ELF-1 (cell line): Measurements from ENCODE around the gene ADCY1.
"Not testable (repeated sequence)": the region's sequence is repeated elsewhere in the genome, so short reads cannot be mapped to it uniquely, and the experiment has no call there.

Experiments used
- DNase-seq: peaks from one replicate; pipeline ENCODE4 v3.0.0-alpha.2; 2016; ENCODE audit warnings: low read depth, low spot score

The ADCY1 gene

DNA sequence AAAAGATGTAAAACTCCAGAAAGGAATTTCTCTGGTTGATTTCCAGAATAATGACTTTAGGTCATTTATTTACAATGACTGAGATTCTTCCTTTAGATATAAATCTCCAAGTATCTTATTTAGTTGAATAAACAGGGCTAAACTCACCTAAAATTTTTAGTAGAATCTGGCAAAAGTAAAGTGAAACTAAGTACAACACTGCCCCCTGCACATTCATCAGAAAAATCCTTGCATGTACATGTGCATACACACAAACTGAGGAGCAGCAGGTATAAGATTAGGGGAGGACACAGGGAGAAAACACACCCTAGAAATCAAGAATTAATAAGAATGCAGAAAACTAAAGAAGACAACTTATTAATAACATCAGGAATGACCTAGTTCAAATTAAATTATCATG is 174.8 kb downstream of the ADCY1 start:
- DNase-seq: not testable (repeated sequence)

DNA sequence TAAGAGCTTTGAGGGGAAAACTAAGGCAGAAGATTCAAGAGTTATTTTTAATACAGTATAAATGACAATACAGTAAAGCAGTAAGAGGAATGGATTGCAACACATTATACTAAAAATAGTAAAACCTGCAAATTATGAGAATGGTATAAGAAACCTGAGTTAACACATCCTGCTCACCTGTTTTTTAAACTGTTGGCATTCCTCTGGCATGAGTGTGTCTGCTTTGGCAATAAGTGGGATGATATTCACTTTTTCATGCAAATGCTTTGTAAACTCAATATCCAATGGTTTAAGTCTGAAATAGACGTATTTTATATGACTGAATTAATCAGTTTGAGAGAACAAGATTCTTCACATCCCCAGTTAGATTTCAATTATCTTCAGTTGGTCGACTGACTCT is 177.2 kb downstream of the ADCY1 start:
- DNase-seq: not testable (repeated sequence)

DNA sequence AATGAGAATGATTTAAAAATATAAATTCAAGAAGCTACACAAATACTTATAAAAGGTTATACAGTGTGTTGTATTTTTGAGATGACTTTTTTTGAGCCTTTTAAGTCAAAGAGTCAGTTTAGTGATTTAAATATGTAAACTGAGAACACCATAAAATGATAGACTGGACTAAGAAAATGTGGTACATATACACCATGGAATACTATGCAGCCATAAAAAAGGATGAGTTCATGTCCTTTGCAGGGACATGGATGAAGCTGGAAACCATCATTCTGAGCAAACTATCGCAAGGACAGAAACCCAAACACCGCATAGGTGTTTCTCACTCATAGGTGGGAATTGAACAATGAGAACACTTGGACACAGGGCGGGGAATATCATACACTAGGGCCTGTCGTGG is 182.2 kb downstream of the ADCY1 start:
- DNase-seq: not testable (repeated sequence)

DNA sequence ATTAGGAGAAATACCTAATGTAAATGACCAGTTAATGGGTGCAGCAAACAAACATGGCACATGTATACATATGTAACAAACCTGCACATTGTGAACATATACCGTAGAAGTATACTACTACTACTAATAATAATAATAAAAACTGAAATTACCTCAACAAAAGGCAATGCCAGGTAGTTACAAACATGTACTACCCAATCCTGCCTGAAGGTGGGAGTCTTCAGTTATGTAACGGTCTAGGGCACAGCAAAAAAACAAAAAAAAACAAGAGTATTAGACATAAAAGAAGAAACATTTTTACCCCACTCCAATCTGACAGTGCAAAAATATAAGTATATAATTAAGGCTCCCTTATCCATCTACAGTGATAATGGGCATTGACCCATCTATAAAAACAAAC is 182.6 kb downstream of the ADCY1 start:
- not testable (repeated sequence) for DNase-seq

DNA sequence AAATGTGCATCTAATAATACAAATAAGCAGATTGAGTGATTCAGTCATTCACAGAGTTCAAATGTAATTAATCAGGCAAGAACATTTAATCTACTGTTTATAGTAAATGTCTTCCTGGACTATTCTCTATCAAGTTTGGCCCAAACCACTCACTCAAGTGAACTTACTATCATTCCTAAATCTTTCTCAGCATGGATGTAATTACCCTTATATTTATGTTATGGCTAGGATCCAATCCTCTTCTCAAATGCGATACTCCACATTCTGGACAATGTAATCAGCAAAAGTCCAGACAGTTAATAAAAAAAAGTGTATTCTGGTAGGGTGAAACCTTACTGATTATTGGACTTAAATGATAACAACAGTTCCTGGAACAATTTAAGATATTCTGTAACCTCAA is 185.3 kb downstream of the ADCY1 start:
- not testable (repeated sequence) for DNase-seq

DNA sequence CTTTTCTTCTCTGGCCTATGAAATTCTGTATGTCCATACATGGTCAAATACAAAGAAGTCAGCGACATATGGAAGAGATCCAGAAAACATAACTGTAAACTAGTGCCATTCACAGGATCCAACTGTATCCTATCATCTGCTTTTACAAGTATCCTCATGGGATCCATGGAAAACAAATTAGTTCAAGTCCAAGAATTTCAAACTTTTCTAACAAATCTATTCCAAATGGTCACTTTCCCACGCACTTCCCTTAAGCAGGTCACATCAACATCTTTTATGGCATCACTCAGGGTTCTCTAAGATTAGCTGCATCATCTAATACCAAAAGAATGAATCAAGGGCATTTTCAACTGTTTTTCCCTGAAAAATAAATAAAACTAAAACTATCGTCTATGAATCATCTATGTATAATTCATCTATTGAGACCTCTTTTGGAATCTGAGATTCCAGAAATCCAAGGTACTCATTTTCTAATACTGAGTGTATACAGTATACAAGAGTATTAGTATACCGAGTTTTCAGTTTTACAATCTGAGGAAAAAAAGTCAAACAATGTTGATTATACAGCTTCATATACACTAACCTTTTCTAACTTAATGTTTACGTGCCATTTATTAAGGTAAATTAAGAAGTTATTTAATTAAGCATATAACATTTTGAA is 187.5 kb downstream of the ADCY1 start:
- DNase-seq: not testable (repeated sequence)

DNA sequence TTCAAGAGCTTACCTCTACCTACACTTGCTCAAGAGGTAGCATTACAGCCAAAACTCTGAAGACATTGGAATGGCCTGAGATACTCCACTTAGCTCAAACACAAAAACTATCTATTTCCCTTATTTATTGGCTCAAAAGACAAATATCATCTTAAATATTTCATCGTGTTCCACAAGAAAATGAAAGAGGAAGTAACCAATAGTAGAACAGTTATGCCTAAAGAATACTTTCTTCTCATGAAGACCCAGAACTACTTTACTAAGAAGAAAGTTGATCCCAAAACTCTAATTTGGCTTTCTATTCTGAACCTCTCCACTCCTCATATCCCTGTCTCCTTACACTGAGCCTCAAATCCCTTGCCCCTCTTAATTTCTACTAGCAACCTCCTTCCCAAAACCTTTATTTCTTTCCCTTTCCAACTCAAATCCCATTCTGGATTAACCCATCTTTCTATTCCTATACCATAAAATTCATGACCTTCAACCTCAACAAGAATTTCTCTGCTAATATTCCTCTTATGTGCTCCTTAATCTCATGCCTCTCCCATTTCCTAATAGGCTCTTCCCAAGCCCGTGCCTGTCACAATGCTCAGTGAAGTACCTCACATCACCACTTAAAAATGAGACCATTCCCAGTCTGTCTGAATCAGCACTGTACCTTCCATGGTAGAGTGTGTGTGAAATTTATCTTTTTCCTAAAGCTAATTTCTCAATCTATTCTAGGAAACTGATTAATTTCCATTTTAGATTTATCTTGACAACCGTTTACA is 188.2 kb downstream of the ADCY1 start:
- not testable (repeated sequence) for DNase-seq

DNA sequence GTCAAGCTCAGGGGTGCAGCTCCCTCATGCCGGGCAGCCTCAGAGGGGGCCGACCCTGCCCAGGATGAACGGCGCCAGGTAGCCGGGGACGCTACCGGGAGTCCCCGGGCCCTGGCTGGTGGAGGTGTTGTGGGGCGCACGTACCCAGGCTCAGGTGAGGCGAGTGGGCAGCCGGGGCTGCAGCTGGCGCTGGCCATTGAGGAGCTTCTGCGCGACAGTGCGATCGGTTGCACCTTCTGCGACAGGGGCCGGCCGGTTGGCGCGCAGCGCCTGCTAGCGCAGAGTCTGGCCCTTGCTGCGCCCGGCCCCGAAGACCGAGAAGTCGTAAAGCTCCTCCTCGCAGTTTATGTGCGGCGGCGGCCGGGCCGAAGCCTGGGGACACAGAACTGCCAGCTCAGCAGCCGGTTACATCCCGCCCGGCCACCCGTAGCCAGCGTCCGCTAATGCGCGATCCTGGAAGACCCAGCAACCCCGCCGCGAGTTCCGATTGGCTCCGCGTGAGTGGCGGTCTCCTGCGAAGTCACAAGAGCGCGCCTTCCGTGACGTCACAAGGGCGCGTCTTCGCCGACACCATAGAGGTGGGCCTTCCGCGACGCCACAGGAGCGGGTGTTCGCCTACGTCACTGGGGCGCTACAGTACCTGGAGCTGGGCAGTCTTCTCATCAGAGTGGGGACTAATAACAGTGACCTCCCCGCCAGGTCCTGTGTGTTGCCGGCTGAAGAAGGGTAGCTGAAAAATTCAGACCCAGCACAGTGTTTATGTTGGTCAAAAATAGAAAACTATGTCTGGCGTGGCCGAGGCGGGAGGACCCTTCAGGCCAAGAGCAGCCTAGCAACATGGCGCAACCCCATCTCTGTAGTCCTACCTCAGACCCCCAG is 194.6 kb downstream of the ADCY1 start:
- DNase-seq: peak; percentile 99

DNA sequence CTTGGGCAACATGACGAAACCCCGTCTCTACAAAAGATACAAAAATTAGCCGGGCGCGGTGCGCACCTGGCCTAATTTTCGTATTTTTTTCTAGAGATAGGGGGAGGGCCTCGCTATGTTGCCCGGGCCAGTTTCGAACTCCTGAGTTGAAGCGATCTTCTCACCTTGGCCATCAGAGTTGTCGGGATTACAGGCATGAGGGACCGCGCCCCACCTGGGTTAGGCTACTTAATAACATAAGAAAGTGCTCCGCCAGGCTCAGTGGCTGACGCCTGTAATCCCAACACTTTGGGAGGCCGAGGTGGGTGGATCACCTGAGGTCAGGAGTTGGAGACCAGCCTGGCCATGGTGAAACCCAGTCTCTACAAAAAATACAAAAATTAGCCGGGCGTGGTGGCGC is 195.5 kb downstream of the ADCY1 start:
- DNase-seq: not testable (repeated sequence)
